HG02852 (cell line): ENCODE results near the gene RNF113B.
A peak's percentile ranks its signal among the peaks of the same experiment; 100 is the strongest.

Experiments
- ATAC-seq: cut with Tn5 transposase; IDR thresholded peaks from one replicate; pipeline ENCODE4 v1.9.1; 2021; ENCODE audit warnings: mild to moderate bottlenecking, moderate library complexity; ENCODE audit not compliant: unreplicated experiment

Gene RNF113B

DNA sequence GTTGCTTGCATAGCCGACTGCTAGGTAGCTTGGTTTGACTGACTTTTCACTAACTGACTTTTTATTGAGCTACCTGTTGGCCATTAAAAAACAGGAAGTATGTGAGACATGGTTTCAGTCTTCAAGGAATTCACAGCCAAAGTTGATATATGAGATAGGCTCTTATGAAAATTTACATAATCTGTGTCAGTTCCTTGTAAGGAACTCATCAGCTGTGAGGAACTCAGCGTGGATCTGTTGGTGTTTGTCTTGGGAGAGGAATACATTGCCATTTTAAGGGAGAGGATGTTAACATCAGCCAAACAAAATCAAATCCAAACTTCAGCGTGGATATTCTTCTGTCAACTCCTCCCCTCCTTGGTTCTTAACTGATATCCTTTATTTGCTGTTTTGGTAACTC is 2.0 kb downstream of the RNF113B start:
- no peak for ATAC-seq

DNA sequence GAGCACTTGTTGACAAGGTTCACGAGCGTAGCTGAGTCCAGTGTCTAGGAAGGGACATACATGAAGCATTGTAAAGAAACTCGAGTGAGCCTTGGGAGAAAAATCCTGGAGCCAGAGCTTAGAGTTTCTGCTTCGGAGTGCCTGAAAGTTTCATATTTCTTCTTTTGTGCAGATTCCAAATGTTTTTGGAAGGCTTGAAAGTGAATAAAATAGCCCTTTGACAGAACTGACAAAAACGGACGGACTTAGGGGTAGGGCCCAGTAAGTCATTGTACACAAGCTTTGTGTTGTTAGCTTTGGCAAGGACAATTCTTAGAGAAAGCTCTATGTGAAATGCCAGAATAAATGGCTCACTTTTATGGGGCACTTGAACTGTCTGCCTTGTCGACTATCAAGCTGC is 2.8 kb downstream of the RNF113B start:
- no peak for ATAC-seq

DNA sequence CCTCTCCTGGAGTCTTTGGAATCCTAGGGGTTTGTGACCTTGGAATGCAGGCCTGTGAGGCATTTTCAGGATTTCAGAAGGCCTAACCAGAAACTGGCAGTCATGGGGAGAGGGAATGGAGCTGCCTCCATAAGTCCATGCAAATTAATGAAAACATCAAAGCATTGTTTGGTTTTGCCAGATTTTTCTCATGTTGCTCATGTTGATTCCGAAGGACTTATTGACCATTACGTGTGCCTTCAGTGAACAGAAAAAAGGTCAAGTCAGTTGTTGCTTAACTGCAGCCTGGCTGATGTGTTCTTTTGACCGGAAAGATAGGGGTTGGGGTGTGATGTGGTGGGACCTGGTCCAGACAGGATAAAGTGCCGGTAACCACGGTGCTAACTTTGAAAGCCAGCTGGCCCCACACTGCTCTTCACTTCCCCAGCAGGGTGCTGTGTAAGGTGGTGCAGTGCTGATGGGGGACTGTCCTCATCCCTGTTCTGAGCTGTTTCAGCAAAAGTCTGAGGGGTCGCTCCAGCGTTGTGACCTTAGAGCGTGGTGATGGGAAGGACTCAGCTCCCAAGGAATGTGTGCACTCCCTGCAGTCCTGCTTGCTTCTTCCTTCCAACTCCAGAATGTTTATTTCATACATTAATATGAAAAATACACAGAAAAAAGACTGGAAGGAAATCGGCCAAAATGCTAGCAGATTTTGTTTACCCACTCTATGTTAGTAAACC is 3.5 kb downstream of the RNF113B start:
- no peak for ATAC-seq

DNA sequence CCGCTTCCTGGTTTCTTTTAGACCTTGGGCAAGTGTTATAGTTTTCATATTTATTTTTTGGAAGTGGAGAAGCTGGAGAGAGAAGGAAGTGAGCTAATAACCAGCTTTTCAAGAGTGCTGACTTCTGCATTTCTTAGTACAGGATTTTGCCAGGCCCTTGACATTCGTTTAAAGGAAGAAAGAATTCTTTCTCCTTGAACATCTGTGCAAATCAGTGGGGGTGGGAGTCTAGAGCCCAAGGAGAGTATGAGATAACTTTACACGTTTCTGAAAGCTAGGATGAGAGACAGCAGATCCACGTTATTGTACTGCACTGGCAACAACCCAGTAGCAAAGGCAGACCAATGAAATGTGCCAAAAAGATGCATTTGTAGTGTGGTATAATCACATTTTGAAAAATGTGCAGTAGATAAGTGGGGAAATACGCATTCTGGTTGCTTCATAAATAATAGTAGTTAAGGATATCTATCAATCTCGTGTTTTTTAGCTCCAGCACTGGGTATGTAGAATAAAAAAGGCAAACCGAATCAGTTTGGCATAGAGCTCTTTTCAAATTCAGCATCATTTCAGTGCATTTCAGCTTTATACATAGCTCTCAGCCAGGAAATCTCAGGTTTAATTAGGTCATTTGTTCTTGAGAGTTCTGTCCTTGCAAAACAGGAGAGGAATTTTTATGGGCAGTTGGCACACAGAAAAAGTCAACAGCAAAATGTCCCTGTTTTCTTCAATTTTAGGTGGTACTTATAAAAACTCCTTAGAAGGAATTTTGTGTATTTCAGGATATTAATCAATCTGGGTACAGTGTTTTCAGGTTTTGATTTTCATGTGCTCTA is 4.3 kb downstream of the RNF113B start:
- no peak for ATAC-seq

DNA sequence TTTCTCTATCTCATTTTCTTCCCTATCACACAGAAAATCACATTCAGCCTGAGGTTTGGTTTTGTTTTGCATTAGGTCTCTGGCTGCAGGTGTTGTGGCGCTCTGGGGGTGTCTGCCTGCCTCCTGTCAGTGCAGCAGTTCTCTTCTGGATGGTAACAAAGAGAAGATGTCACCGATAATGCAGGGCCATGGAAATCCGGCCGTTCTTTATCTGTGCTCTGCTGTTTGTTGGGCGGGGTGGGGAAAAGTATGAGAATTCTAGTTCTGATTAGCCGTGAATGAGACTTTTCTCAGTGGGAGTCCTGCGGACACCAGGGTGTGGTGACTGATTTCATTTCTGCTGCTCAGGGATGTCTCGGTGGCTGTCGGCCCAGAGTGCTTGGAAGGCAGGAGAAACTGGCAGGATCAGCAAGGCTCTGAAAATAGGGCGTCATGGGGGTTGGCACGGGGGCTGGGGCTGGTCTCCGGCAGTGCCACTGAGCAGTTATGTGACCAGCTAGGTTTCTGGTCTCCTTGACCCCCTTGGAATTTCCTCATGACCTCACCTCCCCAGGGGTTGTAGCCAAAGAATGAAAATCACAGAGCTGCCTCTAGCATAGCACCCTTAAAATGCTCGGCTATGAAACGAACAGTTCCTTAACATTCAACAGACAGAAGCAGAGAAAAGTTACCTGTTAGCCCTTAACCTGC is 5.0 kb downstream of the RNF113B start:
- ATAC-seq, result no peak

DNA sequence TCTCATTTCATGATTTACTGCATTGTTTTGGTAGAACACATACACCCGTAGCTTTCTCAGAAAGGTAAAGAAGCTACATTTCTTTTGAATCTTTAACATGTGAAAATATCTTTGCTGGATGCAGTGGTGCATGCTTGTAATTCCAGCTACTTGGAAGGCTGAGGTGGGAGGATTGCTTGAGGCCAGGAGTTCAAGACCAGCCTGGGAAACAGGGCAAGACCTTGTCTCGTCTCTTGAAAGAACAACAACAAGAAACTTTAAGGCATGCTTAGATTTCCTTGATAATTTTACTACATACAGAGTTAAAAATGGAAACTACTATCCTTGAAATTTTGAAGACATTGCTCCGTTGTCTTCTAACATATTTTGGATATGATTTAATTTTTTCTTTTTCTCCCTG is 7.7 kb downstream of the RNF113B start:
- no peak for ATAC-seq

DNA sequence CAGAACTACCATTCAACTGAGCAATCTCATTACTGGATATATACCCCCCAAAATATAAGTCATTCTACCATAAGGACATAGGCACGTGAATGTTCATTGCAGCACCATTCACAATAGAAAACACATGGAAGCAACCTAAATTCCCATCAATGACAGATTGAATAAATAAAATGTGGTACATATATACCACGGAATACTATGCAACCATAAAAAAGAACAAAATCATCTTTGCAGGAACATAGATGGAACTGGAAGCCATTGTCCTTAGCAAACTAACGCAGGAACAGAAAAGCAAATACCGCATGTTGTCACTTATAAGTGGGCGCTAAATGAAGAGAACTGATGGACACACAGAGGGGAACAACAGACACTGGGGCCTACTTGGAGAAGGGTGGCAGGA is 14.1 kb downstream of the RNF113B start:
- ATAC-seq, result no peak

DNA sequence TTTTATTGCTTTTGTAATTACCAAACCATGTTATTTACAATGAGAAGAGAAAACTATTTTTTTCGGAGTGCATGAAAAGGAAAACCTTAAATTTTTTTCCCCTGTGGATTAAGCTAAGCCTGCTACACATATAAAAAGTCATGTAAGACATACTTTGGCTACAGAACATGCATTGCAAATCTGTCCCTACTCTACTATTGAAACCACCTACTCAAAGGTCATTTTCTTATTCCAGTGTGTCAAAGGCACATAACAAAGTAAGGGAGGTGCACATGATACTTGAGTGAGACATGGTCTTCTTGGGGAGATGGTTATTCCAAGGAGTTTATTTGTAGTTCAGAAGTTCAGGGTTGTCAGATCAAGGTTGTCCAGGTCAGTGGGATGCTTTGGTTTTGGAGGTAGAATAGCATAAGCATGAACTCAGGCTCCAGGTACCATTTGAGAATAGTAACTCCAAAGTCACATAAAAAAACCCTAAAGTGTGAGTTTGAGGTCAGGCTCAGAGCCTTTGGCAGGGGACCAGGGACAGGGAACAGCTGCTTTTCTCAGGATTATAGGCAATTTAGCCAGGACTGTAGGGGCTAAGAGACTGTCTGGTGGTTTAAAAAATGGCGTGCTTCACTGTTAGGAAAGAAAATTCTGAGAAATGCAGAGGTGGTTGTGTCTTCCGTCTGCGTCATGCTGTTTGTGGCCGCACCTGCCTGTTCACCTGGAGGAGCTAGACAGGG is 18.7 kb downstream of the RNF113B start:
- no peak for ATAC-seq

DNA sequence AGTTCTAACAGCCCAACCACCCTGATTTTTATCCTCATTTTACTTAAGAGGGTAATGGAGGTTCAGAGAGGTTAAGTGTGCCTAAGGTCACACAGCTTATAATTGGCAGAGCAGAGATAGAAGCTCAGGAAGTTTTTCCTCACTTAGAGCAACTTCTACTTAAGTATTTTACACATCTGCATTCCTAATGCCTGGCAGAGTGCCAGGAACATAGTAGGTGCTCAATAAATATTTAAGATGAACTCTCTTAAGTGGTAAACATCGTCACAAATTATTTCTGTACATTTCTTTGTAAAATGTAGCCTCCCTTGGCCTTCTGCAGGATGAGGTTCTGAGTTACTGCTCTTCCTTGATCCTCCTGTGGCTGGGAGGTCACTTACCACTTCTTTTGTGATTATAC is 19.5 kb downstream of the RNF113B start:
- no peak for ATAC-seq

DNA sequence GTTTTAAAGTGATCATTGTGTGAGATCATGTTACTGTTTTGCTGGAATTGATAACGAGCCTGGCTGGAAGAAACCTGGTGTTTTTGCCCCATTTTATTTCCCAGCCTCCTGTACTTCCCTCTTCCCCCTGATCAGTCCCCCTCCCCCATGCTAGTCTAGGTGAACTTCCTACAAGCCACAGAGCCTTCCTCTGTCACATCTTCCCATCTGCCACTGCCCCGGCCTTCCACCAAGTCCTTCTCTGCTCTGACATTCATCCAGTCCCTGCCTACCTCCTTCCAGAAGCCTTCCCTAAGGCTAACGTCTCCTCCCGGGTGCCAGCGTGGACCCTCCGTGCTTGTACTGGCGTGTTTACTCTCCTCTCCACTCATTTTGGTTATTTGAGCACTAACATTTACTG is 19.9 kb downstream of the RNF113B start:
- ATAC-seq, result no peak

DNA sequence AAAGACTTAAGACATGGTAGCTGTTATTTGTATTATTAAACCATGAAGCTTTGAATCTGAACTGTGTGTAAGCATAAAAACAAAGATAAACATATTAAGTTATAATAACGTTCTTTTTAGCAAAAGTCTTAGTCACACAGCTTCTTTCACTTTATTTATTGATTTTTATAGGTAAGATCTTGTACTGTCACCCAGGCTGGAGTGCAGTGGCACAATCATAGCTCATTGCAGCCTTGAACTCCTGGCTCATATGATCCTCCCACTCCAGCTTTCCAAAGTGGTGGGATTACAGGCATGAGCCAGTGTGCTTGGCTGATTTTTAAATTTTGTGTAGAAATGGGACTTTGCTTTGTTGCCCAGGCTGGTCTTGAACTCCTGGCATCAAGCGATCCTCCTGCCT is 20.8 kb downstream of the RNF113B start:
- ATAC-seq, result no peak

DNA sequence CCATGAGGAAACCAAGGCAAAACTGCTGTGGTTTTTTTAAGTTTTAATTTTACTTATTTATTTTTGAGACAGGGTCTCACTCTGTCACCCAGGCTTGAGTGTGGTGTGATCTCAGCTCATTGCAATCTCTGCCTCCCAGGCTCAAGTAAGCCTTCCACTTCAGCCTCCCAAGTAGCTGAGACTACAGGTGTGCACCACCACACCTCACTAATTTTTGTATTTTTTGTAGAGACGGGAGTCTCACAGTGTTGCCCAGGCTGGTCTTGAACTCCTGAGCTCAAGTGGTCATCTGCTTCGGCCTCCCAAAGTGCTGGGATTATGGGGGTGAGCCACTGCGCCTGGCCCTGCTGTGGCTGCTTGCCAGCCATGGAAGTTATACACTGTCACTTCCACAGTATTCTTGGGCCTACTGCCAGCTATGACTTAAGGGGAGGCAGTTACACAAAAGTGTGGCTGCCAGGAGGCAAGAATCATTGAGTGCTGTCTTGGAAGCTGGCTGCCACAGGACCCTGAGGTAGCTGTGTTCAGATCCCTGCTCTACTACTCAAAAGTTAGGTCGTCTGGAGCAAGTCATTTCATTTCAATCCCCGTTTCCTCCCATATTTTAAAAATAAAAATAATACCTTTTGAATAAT is 21.5 kb downstream of the RNF113B start:
- no peak for ATAC-seq

DNA sequence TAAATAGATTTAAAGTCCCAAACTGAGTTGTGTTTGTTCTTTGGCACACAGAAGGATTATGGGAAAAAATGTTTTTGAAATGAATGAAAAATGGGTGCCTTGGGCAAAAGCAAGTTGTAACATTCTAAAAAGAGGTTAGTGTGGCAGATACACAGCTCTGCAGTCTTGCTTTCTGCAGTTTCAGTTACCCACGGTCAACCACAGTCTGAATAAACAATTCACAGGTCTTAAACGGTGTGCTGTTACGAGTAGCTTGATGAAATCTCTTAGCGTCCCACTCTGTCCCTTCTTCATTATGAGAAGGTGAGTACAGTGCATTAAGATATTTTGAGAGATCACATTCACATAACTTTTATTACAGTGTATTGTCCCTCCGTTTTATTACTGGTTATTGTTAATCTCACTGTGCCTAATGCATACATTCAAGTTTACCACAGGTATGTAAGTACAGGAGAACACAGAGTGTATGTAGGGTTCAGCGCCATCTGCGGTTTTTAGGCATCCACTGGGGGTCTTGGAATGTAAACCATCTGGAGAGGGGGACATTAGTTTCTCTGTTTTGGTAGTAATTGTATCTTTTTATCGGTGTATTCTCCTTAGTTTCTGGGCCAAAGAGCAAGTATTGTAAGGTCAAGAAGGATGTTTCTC is 26.1 kb downstream of the RNF113B start:
- ATAC-seq, result no peak

DNA sequence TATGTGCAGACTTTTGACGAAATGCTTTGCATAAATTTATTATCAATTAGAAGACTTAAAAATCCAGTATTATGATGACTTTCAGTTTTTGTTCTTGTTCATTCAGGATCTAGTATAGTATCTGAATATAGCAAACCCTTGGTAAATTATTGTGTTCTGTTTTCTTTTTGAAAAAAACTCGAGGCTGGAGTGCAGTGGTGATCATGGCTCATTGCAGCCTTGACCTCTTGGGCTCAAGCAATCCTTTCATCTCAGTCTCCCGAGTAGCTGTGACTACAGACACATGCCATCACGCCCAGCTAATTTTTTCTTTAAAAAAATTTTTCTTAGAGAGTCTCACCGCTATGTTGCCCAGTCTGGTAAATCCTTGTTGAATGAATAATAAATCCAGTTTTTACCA is 29.5 kb downstream of the RNF113B start:
- ATAC-seq, result no peak

DNA sequence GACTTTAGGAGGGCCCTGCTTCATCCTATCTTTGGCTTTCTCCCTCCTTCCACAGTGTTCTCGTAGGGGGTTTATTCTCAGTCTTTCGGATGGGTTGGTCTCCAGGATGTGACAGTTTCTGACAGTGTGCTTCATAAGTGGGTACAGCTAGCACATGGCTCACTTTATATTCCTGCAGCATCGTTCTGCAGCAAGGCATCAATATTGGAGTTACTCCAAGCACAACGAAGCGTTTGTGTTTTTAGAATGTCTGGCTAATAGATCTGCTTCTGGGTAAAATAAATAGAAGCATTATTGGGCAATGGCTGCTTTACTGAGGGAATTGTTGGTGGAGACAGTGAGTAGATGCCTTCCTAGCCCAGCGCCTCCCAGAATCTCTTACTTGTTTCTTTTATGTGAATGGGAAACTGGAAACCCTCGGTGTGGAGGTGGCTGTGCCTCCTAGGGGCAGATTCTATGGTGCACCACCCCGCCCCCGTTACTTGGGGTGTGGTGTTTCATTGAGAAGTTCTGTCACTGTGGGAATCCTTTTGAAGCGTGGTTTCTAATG is 32.2 kb downstream of the RNF113B start:
- ATAC-seq, result no peak

DNA sequence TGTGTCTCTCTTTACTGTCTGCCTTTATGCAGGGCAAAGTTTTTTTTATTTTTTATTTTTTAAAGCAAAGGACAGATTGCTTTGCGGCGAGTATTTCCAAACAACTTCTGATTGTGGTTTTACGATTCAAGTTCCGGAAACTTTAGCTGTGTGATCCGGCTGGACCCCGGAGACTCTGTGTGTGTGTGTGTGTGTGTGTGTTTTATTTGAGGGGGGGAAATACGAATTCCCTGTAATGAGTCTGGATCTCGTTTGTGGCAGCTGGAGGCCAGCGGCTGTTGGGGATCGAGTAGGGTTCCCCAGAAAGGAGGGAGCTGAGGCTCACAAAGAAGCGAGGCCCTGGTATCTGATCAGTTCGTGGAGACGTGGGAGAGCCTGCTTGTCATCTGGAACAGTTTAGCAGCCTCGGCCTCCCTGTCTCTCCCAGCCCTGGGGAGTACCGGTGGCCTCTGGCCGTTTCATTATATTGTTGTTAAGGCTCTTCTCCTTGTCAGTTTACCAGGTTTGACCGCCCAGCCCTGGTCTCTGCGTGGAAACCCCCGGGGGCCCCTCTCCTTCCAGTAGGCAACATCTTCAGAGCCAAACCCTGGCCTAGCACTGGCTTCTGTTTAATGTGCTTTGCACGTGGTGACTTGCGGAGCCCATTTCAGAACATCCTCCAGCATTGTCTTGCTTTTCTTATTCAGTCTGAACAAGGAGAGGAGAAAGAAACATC is 32.9 kb downstream of the RNF113B start:
- ATAC-seq, result no peak

DNA sequence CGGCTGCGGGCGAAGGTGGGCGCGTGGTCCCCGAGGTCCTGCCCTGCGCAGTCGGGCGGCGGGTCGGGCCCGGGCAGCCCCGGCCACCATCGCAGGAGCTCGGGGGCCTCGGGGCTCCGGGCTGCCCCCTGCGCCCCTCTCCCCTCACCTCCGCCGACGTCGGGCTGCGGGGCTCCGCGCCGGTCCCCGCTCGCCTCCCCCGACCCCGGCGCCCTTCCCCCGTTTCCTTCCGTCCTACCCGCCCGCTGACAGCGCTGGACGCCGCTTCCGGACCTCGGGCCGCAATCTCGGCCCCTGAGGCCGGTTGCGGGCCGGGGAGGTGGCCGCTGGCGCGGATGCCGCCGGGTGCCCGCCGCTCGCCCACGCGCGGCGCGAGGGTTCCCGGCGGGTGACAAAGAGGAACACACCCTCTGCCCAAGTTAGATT is 33.5 kb downstream of the RNF113B start:
- ATAC-seq, result peak; percentile 13

DNA sequence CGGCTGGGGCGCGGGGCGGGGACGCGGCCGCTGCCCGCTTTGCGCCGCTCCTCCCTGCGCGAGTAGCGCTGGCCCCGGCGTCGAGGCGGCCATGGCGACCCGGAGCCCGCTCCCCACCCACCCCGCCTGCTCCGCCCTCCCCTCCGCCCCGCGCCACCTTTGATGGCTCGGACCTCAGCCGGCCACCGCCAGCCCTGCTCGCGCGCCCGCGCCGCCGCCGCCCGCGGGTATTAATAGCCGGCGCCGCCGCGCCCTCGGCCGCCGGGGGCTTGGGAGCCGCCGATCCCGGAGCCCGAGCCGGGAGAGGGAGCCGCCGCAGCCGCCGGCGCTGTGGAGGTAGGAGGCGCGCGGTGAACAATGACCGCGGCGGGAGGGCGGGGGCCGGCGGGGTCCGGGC is 33.9 kb downstream of the RNF113B start:
- ATAC-seq, result peak; percentile 30
